GM19438 (cell line): ENCODE measurements around the gene PPL.

Source experiments
- ATAC-seq: cut with Tn5 transposase; IDR thresholded peaks from one replicate; pipeline ENCODE4 v1.9.1; 2021; ENCODE audit warnings: low read depth; ENCODE audit not compliant: unreplicated experiment

Gene PPL

GRCh38 chr16:4891097-4891885 lies 45.7 kb downstream of the PPL start:
- ATAC-seq = no peak

GRCh38 chr16:4890686-4891085 lies 46.3 kb downstream of the PPL start:
- no peak for ATAC-seq

GRCh38 chr16:4890026-4890425 lies 46.9 kb downstream of the PPL start:
- no peak for ATAC-seq

GRCh38 chr16:4888428-4889135 lies 48.4 kb downstream of the PPL start:
- no peak for ATAC-seq

- no peak for ATAC-seq
These were observed 50.8 kb downstream of the PPL start for GRCh38 chr16:4886151-4886550.

- ATAC-seq = no peak
These were observed 51.7 kb downstream of the PPL start for GRCh38 chr16:4884972-4885874.

- no peak for ATAC-seq
These were observed 52.7 kb downstream of the PPL start for GRCh38 chr16:4884209-4884608.

- no peak for ATAC-seq
These were observed 53.4 kb downstream of the PPL start for GRCh38 chr16:4883501-4883900.

GRCh38 chr16:4882633-4883285 lies 54.2 kb downstream of the PPL start:
- ATAC-seq = no peak

- no peak for ATAC-seq
These were observed 54.8 kb downstream of the PPL start for GRCh38 chr16:4882000-4882632.

- no peak for ATAC-seq
These were observed 56.9 kb downstream of the PPL start for GRCh38 chr16:4880006-4880580.

GRCh38 chr16:4879049-4879448 lies 57.9 kb downstream of the PPL start:
- no peak for ATAC-seq

GRCh38 chr16:4877380-4877685 lies 59.6 kb downstream of the PPL start:
- no peak for ATAC-seq

GRCh38 chr16:4876646-4877379 lies 60.1 kb downstream of the PPL start:
- ATAC-seq = no peak

- ATAC-seq = no peak
These were observed 62.3 kb downstream of the PPL start for GRCh38 chr16:4874666-4875065.

GRCh38 chr16:4873091-4873490 lies 63.9 kb downstream of the PPL start:
- ATAC-seq = no peak

GRCh38 chr16:4871071-4871470 lies 65.9 kb downstream of the PPL start:
- no peak for ATAC-seq

GRCh38 chr16:4870138-4870671 lies 66.7 kb downstream of the PPL start:
- no peak for ATAC-seq
